ENCODE measurements around the gene ATP11A. TPM values are rescaled to one million over a fixed set of nuclear protein-coding genes. Genes with fewer than 3 reads are reported as not detected.

ATP11A gene
- total RNA-seq, 1 experiment from 2014 or later, result 9.4 TPM

- Histone ChIP-seq H3K36me3 (ENCODE audit: insufficient read depth, low read length, poor library complexity, severe bottlenecking) (no peaks in the 10 kb centered on the region), H3K27me3 (replicated peaks; ENCODE audit: insufficient read depth, low read depth, low read length, poor library complexity) (no peaks in the 10 kb centered on the region), H3K9me3 (ENCODE audit: low read depth, low read length, poor library complexity, severe bottlenecking) (no peaks in the 10 kb centered on the region), H3K4me3 (ENCODE audit: low read depth, low read length, poor library complexity, severe bottlenecking) (no peak overlapping the region), H3K27ac (ENCODE audit: low read depth, low read length, poor library complexity, severe bottlenecking) (no peak overlapping the region), H3K4me1 (ENCODE audit: insufficient read depth, low read length, poor library complexity, severe bottlenecking) (peaks cover 5% of the 10 kb centered on the region)
- DNase-seq (ENCODE audit: low spot score), result peak; percentile 41
- TF ChIP-seq, protein P1, sequence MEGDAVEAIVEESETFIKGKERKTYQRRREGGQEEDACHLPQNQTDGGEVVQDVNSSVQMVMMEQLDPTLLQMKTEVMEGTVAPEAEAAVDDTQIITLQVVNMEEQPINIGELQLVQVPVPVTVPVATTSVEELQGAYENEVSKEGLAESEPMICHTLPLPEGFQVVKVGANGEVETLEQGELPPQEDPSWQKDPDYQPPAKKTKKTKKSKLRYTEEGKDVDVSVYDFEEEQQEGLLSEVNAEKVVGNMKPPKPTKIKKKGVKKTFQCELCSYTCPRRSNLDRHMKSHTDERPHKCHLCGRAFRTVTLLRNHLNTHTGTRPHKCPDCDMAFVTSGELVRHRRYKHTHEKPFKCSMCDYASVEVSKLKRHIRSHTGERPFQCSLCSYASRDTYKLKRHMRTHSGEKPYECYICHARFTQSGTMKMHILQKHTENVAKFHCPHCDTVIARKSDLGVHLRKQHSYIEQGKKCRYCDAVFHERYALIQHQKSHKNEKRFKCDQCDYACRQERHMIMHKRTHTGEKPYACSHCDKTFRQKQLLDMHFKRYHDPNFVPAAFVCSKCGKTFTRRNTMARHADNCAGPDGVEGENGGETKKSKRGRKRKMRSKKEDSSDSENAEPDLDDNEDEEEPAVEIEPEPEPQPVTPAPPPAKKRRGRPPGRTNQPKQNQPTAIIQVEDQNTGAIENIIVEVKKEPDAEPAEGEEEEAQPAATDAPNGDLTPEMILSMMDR (conservative IDR thresholded peaks at IDR 0.05; ENCODE audit: low read depth, low read length), result no peak
- BruUV-seq (replicated peaks), result no TSS peak
- POLR2A ChIA-PET (ENCODE audit: low non-redundant PET), result no interaction called here
- CTCF ChIA-PET, result no interaction called here
- intact Hi-C loops (cut with micrococcal nuclease; ENCODE audit: unreplicated experiment), result no loop called here
Observed at GRCh38 chr13:112849500-112849899, 159.7 kb downstream of the ATP11A start.

DNA sequence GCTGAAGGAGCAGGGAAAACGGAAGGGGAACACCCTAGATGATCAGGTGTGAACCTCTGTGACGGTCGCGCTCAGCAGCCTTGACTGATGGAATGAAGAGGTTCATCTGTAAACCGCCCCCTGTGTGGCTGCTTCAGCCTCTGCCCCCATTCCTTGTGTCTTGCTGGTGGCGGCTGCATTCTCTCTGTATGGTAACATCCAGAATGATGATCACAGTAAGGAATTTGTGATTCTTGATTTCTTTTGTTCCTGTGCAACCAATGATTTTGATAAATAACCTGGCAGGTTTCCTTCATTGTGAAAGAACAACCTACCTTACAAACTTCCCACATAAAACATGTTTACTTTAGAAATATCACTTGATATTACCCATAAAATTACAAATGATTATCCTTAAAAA lies 160.4 kb downstream of the ATP11A start:
- Histone ChIP-seq H3K4me1 (ENCODE audit: insufficient read depth, low read length, poor library complexity, severe bottlenecking) (peaks cover 5% of the 10 kb centered on the region), H3K9me3 (ENCODE audit: low read depth, low read length, poor library complexity, severe bottlenecking) (no peaks in the 10 kb centered on the region), H3K4me3 (ENCODE audit: low read depth, low read length, poor library complexity, severe bottlenecking) (no peak overlapping the region), H3K27ac (ENCODE audit: low read depth, low read length, poor library complexity, severe bottlenecking) (no peak overlapping the region), H3K36me3 (ENCODE audit: insufficient read depth, low read length, poor library complexity, severe bottlenecking) (no peaks in the 10 kb centered on the region), H3K27me3 (replicated peaks; ENCODE audit: insufficient read depth, low read depth, low read length, poor library complexity) (no peaks in the 10 kb centered on the region)
- ChIA-PET CTCF (no interaction called here), POLR2A (ENCODE audit: low non-redundant PET) (no interaction called here)
- no peak for TF ChIP-seq EZH2 (IDR thresholded peaks at IDR 0.05; ENCODE audit: borderline replicate concordance, low read depth, low read length, poor library complexity, severe bottlenecking)
- TF ChIP-seq, protein P1 (conservative IDR thresholded peaks at IDR 0.05; ENCODE audit: low read depth, low read length), result no peak
- DNase-seq (ENCODE audit: low spot score), result no peak
- intact Hi-C loops (cut with micrococcal nuclease; ENCODE audit: unreplicated experiment), result no loop called here
- no TSS peak for BruUV-seq (replicated peaks)

- no TSS peak for BruUV-seq (replicated peaks)
- CTCF ChIA-PET, result no interaction called here
- H3K4me1 ChIP-seq (ENCODE audit: insufficient read depth, low read length, poor library complexity, severe bottlenecking), result peaks cover 5% of the 10 kb centered on the region
- no peaks in the 10 kb centered on the region for H3K36me3 ChIP-seq (ENCODE audit: insufficient read depth, low read length, poor library complexity, severe bottlenecking)
- POLR2A ChIA-PET (ENCODE audit: low non-redundant PET), result no interaction called here
- no peak overlapping the region for H3K4me3 ChIP-seq (ENCODE audit: low read depth, low read length, poor library complexity, severe bottlenecking)
- H3K27me3 ChIP-seq (replicated peaks; ENCODE audit: insufficient read depth, low read depth, low read length, poor library complexity), result no peaks in the 10 kb centered on the region
- no peaks in the 10 kb centered on the region for H3K9me3 ChIP-seq (ENCODE audit: low read depth, low read length, poor library complexity, severe bottlenecking)
- no peak overlapping the region for H3K27ac ChIP-seq (ENCODE audit: low read depth, low read length, poor library complexity, severe bottlenecking)
- DNase-seq (ENCODE audit: low spot score), result no peak
- intact Hi-C loops (cut with micrococcal nuclease; ENCODE audit: unreplicated experiment), result no loop called here
- TF ChIP-seq, protein P1 (conservative IDR thresholded peaks at IDR 0.05; ENCODE audit: low read depth, low read length), result no peak
- no peak for TF ChIP-seq EZH2 (IDR thresholded peaks at IDR 0.05; ENCODE audit: borderline replicate concordance, low read depth, low read length, poor library complexity, severe bottlenecking)
Observed at GRCh38 chr13:112851107-112852038, 161.5 kb downstream of the ATP11A start.
